GM19455 (cell line): ENCODE measurements around the gene DNAJB13.
A peak's percentile ranks its signal among the peaks of the same experiment; 100 is the strongest.

ENCODE experiments used
- ATAC-seq: cut with Tn5 transposase; IDR thresholded peaks from one replicate; pipeline ENCODE4 v1.9.1; 2021; ENCODE audit not compliant: unreplicated experiment

The DNAJB13 gene

DNA sequence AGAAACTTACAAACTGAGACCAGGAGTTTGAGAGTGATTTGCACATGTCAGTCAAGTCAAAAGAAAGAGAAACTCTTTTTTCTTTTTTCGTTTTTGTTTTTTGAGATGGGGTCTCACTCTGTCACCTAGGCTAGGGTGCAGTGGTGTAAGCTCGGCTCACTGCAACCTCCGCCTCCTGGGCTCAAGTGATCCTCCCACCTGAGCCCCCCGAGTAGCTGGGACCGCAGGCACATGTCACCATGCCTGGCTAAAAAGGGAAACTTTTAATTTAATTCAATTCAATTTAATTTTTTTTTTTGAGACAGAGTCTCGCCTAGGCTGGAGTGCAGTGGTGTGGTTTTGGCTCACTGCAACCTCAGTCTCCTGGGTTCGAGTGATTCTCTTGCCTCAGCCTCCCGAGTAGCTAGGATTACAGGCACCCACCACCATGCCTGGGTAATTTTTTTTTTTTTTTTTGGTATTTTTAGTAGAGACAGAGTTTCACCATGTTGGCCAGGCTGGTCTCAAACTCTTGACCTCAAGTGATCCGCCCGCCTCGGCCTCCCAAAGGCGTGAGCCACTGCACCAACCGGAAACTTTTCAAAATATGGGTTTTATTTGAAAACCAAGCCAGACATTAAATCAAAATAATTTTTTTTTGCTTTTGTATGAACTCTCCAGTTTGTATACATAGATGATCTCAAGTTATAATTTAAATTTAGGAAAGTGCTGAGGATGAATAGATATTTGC is 48.2 kb downstream of the DNAJB13 start:
- ATAC-seq: no peak

DNA sequence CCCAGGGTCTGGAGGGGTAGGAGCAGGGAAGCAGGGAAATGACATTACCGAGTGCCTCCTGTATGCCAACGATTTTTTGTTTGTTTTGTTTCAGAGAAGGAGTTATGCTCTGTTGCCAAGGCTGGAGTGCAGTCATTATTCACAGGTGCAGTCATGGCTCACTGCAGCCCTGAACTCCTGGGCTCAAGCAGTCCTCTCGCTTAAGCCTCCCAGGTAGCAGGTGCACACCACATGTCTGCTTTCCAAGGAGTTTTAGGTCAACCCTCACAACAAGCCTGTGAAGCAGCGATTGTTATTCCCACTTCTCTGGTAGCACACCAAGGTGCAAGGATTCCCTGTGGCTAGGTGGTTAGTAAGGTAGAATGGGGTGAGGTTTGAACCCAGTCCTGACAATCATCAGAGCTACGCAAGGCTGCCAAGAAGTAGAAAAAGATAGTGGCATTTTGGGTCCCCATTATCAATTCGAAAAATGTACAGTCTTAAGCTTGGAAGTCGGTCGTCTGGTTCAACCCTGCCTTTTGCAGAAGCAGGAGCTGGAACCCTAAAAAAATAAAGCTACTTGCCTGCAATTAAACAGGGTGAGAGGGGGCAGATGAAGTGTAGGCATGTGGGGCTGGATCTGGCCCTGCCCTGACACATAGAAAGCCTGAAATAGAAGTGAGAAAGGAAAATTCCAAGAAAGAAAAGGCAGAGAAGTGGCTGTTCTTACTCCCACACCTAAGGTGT is 48.9 kb downstream of the DNAJB13 start:
- no peak for ATAC-seq

GRCh38 chr11:74000307-74001133 is 49.7 kb downstream of the DNAJB13 start:
- ATAC-seq: no peak

- no peak for ATAC-seq
Observed at GRCh38 chr11:74001822-74002286, 51.0 kb downstream of the DNAJB13 start.

GRCh38 chr11:74002832-74003231 is 52.0 kb downstream of the DNAJB13 start:
- ATAC-seq: no peak

- ATAC-seq: no peak
Observed at GRCh38 chr11:74004046-74004695, 53.3 kb downstream of the DNAJB13 start.

DNA sequence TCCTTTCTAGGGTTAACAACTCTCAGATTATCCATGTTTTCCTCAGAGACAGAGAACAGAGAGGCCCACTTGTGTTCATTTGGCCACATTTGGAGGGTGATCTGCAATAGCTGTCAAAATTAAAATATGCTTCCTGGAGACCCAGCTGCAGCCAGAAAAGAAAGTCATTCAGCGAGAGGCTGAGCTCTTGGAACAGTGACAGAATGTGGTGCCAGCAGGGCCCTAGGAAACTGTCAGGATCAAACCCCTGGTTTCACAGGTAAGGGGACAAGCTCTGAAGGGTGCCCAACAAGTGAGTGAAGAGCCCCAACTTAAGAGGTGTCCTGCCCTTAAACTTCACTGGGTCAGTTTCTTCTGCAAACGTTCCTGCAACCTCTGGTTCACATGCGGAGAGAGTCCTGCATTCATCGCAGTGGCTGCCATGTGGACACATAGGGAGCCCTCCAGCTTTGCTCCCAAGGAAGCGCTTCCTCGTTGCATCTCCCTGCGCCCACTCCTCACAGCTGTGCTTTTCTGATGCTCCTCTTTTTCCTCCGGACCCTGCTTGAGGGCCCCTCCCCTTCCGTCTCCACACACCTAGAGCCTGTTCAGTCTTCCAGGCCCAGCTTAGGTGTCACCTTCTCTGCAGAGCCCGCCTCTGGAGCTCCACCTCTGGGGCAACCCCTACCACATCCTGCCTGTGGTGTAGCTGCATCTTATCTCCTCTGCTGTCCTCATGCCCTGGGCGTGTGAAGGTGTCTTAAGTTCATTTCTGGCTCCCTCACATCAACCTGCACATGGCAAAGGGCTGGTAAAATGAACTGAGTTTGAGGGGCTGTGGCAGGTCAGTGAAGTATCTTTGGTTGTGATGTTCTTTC is 54.2 kb downstream of the DNAJB13 start:
- no peak for ATAC-seq

DNA sequence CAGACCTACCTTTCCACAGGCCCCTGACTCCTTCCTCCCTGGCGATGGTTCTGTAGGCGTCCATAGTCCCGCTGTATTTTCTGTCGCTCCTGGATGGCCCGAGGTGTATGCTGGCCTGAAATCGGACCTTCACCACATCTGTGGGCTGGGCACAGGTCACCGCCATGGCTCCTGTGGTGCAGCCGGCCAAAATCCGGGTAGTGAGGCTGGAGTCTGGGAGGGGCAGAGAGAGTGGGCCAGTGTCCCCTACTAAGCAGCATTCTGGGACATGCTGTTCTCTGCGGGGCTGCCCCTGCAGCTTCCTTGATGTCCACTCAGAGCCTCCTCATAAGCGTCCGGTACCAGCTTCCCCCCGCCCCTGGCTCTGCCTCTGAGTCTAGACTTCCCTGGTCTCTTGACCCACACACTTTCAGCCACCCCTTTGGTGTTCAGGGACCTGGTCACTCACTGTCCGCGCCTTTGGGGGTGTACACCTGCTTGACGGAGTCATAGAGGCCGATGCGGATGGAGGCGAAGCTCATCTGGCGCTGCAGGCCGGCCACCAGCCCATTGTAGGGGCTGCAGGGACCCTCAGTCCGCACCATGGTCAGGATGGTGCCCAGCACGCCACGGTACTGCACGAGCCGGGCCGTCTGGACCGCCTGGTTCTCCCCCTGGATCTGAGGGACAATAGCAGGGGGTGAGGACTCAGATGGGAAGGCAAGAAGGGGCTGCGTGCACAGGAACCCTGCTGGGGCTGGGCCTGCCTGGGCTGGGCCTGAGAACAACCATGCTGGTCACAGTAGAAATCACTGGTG is 55.1 kb downstream of the DNAJB13 start:
- ATAC-seq: no peak

GRCh38 chr11:74006743-74007304 is 56.0 kb downstream of the DNAJB13 start:
- no peak for ATAC-seq

DNA sequence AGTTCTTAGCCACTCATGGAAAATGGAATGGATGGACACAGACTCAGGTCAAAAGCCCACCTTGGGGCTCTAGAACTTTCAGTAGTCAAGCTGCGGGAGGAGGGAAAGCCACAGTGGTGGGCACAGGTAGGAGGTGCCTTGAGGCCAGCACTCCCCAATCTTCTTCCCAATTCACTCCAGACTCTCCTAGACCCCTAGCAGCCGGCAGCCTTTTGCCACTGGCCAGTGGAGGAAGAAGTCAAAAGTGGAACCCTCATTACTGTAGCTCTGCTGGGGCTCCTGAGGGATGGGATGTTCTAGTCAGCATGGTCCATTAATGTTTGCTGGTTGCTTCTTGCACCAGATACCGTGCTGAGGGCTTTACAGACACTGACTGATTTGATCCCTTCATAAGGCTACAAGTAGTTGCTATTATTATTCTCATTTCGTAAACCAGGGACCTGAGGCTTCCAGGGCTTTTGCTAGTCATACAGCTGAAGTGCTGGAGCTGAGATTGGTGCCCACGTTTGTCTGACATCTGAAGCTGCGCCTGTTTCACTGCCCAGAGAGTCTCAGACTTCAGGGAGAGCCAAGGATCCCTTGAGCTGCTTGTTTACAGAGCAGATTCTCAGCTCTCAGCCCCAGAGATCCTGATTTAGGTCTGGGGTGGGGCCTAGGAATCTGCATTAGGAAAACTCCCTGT is 57.0 kb downstream of the DNAJB13 start:
- no peak for ATAC-seq

DNA sequence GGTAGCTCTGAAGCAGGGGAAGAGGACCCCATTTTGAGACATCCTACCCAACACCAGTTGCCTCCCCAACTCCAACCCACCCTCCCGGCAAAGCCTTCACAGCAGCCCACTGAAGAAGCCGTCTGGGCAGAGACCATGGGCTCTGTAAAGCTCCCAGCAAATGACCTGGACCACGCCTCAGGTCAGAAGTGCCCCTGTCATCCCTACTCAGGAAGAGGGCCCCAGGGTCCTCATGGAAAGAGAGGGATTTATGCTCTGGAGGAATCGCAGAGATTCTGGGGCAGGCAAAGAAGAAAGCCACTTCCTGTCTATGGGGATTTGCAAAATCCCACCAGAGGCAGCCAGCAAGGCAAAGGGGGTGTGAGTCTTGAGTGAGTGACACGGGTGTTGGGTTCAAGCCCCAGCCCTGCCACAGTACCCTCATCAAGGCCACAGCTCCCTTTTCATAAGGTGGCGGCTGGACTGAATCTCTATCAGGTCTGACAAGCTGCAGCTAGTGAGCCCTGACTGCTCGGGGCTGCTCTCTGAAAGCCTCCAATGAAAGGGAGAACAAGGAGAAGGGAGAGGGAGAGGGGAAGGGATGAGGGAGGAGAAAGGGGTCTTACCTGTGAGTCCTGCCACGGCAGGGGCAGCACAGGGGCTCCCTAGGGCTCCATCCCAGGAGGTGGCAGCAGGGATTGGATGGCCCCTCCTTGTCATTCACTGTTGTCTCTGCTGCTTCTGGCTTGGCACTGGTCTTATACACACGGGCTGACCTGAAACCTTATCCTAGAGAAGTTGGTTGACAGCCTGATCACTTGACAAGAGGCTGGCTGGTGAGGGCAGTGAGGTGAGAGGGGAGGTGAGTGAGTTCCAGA is 57.8 kb downstream of the DNAJB13 start, which contains the start of gene UCP3:
Gene UCP3 (minus strand): TSS at position 713 of the 857 bp plus-strand sequence. CDS start 2,043 bp downstream, outside the sequence.
- ATAC-seq: no peak

GRCh38 chr11:74009230-74009547 is 58.4 kb downstream of the DNAJB13 start:
- ATAC-seq: no peak

GRCh38 chr11:74009675-74010305 is 59.0 kb downstream of the DNAJB13 start:
- ATAC-seq: no peak

GRCh38 chr11:74010306-74011300 is 59.8 kb downstream of the DNAJB13 start:
- ATAC-seq: no peak

GRCh38 chr11:74011360-74012073 is 60.7 kb downstream of the DNAJB13 start:
- ATAC-seq: peak; percentile 82
